ENCODE data around the gene ANKRD11. TPM values are rescaled to one million over a fixed set of nuclear protein-coding genes. Genes with fewer than 3 reads are reported as not detected.

ANKRD11 gene
- total RNA-seq, 1 donor: 97.4 TPM

GRCh38 chr16:89317729-89318429, 172.5 kb downstream of the ANKRD11 start:
- TF ChIP-seq, protein P1, sequence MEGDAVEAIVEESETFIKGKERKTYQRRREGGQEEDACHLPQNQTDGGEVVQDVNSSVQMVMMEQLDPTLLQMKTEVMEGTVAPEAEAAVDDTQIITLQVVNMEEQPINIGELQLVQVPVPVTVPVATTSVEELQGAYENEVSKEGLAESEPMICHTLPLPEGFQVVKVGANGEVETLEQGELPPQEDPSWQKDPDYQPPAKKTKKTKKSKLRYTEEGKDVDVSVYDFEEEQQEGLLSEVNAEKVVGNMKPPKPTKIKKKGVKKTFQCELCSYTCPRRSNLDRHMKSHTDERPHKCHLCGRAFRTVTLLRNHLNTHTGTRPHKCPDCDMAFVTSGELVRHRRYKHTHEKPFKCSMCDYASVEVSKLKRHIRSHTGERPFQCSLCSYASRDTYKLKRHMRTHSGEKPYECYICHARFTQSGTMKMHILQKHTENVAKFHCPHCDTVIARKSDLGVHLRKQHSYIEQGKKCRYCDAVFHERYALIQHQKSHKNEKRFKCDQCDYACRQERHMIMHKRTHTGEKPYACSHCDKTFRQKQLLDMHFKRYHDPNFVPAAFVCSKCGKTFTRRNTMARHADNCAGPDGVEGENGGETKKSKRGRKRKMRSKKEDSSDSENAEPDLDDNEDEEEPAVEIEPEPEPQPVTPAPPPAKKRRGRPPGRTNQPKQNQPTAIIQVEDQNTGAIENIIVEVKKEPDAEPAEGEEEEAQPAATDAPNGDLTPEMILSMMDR (IDR thresholded peaks at IDR 0.05; ENCODE audit: extremely low read depth, low read depth, low read length): no peak

DNA sequence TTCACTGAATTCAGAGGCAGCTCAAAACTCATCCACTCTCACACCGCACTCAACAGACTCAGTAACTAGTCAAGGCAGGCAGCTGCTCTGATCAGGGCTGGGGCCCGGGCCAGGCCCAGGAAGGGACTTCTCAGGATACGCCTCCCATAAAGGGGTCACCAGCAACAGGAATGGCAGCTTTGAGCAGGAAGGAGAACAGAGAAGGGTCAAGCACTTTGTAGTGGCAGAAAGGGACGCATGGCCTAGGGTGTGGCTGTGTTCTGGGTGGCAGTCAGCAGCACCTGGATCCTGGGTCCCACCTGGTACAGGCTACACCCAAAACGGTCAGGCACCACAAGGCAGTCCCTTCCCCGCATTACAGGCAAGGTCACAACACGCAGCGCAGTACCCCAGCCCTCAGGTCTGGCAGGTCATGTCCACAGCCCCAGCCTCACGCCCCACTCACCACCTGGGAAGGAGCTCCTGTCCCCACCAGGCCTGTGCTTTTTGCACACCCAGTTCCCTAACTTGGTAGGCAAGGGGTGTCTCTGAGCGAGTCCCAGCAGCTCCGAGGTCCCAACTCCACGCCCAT, 173.2 kb downstream of the ANKRD11 start:
- Histone ChIP-seq H4K20me1 (ENCODE audit: insufficient read depth, low read length) (peaks cover 31% of the 10 kb centered on the region), H3K79me2 (ENCODE audit: insufficient read depth, low read length) (peaks cover 99% of the 10 kb centered on the region), H3K4me3 (ENCODE audit: insufficient read depth, low read length) (no peak overlapping the region), H3K27ac (ENCODE audit: low read depth, low read length) (peak overlapping the region; percentile 64), H3K27me3 (ENCODE audit: insufficient read depth, low read length) (no peaks in the 10 kb centered on the region), H2AFZ (ENCODE audit: low read length) (no peak overlapping the region), H3K9me3 (ENCODE audit: low read depth, low read length) (no peaks in the 10 kb centered on the region), H3K36me3 (ENCODE audit: insufficient read depth, low read length) (peaks cover 8% of the 10 kb centered on the region), H3K4me2 (ENCODE audit: insufficient read depth, low read length) (no peak overlapping the region), H3K4me1 (ENCODE audit: insufficient read depth, low read length) (peaks cover 49% of the 10 kb centered on the region)
- TF ChIP-seq, protein P1 (IDR thresholded peaks at IDR 0.05; ENCODE audit: extremely low read depth, low read depth, low read length): no peak
- peak; percentile 60 for DNase-seq (ENCODE audit: insufficient read length, low spot score, missing footprints)

More at GRCh38 chr16:89317729-89318429, 172.5 kb downstream of the ANKRD11 start:
- no peak overlapping the region for H2AFZ ChIP-seq (ENCODE audit: low read length)
- no peak overlapping the region for H3K4me3 ChIP-seq (ENCODE audit: insufficient read depth, low read length)
- H3K36me3 ChIP-seq (ENCODE audit: insufficient read depth, low read length): peaks cover 4% of the 10 kb centered on the region
- H3K9me3 ChIP-seq (ENCODE audit: low read depth, low read length): no peaks in the 10 kb centered on the region
- no peak for DNase-seq (ENCODE audit: insufficient read length, low spot score, missing footprints)
- no peak overlapping the region for H3K4me2 ChIP-seq (ENCODE audit: insufficient read depth, low read length)
- H3K27ac ChIP-seq (ENCODE audit: low read depth, low read length): peak overlapping the region; percentile 64
- no peaks in the 10 kb centered on the region for H3K27me3 ChIP-seq (ENCODE audit: insufficient read depth, low read length)
- peaks cover 56% of the 10 kb centered on the region for H3K4me1 ChIP-seq (ENCODE audit: insufficient read depth, low read length)
- H3K79me2 ChIP-seq (ENCODE audit: insufficient read depth, low read length): peaks cover 99% of the 10 kb centered on the region
- peaks cover 31% of the 10 kb centered on the region for H4K20me1 ChIP-seq (ENCODE audit: insufficient read depth, low read length)

- Histone ChIP-seq H3K27me3 (ENCODE audit: insufficient read depth, low read length) (no peaks in the 10 kb centered on the region), H3K4me3 (ENCODE audit: insufficient read depth, low read length) (no peak overlapping the region), H3K27ac (ENCODE audit: low read depth, low read length) (peak overlapping the region; percentile 64), H3K36me3 (ENCODE audit: insufficient read depth, low read length) (peaks cover 10% of the 10 kb centered on the region), H3K9me3 (ENCODE audit: low read depth, low read length) (no peaks in the 10 kb centered on the region), H2AFZ (ENCODE audit: low read length) (no peak overlapping the region), H3K4me1 (ENCODE audit: insufficient read depth, low read length) (peaks cover 45% of the 10 kb centered on the region), H4K20me1 (ENCODE audit: insufficient read depth, low read length) (peaks cover 31% of the 10 kb centered on the region), H3K4me2 (ENCODE audit: insufficient read depth, low read length) (peak overlapping the region; percentile 25), H3K79me2 (ENCODE audit: insufficient read depth, low read length) (peaks cover 99% of the 10 kb centered on the region)
- DNase-seq (ENCODE audit: insufficient read length, low spot score, missing footprints): peak; percentile 56
- TF ChIP-seq, protein P1 (IDR thresholded peaks at IDR 0.05; ENCODE audit: extremely low read depth, low read depth, low read length): no peak
Observed at GRCh38 chr16:89316701-89317100, 173.7 kb downstream of the ANKRD11 start.
